HL-60 (cell line): ENCODE data around the gene GUCD1.

Experiments used
- CTCF ChIP-seq: IDR thresholded peaks from one replicate; pipeline ENCODE4 v1.5.1; 2011; ENCODE audit warnings: low read length, control low read depth, inconsistent platforms; ENCODE audit not compliant: insufficient read depth
- POLR2AphosphoS5 ChIP-seq: IDR thresholded peaks from 2 replicates; pipeline ENCODE4 v1.6.1; 2012; ENCODE audit warnings: low read depth
- REST ChIP-seq: IDR thresholded peaks from 2 replicates; pipeline ENCODE4 v1.6.1; 2012; ENCODE audit warnings: low read depth; ENCODE audit not compliant: insufficient replicate concordance

- TF ChIP-seq CTCF (no peak), REST (no peak), POLR2AphosphoS5 (no peak)
Measured at GRCh38 chr22:24502541-24502940, 52.4 kb downstream of the GUCD1 start.
